Upper lobe of left lung (tissue), 4 donors: ENCODE results near the gene CBX5.

ENCODE experiments used
- EP300 ChIP-seq, 4 donors: sonication (generic); formaldehyde crosslinking; IDR thresholded peaks; one replicate each; pipeline ENCODE4 v1.5.1; 2017; ENCODE audit warnings: antibody characterized with exemption in 4 of 4, control low read depth in 2 of 4
- TF ChIP-seq, protein P1 (sequence below), 6 experiments: fragments of 450-650 bp in 4 of 6; fragments of 200-600 bp in 2 of 6; sonication (generic) in 2 of 6; IDR thresholded peaks; one replicate each; pipeline ENCODE4 v1.5.1; 2016 to 2019; ENCODE audit warnings: antibody characterized with exemption in 6 of 6

DNA sequence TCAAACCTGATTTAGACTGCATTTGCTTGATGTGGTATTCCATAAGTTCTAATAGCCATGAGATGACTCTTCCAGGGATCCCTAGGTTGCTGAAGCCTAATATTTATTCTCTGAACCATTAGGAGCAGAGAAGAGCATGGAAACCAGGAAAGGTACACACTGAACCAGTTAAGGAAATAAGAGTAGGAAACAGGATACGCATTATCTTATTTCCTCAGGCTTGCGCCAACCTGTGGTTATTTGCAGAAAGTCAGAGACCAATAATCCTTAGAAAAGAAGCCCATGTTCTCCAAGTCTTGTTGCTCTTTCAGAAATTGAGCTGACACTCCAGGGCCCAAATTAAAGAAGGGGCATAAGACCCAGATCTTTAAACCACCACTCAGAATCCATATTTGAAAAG, 49.4 kb downstream of the CBX5 start:
- TF ChIP-seq, protein P1, sequence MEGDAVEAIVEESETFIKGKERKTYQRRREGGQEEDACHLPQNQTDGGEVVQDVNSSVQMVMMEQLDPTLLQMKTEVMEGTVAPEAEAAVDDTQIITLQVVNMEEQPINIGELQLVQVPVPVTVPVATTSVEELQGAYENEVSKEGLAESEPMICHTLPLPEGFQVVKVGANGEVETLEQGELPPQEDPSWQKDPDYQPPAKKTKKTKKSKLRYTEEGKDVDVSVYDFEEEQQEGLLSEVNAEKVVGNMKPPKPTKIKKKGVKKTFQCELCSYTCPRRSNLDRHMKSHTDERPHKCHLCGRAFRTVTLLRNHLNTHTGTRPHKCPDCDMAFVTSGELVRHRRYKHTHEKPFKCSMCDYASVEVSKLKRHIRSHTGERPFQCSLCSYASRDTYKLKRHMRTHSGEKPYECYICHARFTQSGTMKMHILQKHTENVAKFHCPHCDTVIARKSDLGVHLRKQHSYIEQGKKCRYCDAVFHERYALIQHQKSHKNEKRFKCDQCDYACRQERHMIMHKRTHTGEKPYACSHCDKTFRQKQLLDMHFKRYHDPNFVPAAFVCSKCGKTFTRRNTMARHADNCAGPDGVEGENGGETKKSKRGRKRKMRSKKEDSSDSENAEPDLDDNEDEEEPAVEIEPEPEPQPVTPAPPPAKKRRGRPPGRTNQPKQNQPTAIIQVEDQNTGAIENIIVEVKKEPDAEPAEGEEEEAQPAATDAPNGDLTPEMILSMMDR (IDR thresholded peaks at IDR 0.05): no peak
- no peak for TF ChIP-seq EP300 (IDR thresholded peaks at IDR 0.05)
